Ectodermal cell (in vitro differentiated cells): ENCODE measurements around the gene RMI1.

ENCODE experiments used
- H3K27ac ChIP-seq: 2 replicates; pipeline ENCODE4 v1.7.0; 2013; ENCODE audit warnings: mild to moderate bottlenecking, low read depth, low read length; ENCODE audit not compliant: insufficient read depth, poor library complexity, severe bottlenecking
- H3K27me3 ChIP-seq: 2 replicates; pipeline ENCODE4 v1.7.0; 2013; ENCODE audit warnings: mild to moderate bottlenecking, low read length; ENCODE audit not compliant: insufficient read depth, control insufficient read depth, poor library complexity, severe bottlenecking
- H3K36me3 ChIP-seq: one replicate; pipeline ENCODE4 v1.7.0; 2013; ENCODE audit warnings: low read length; ENCODE audit not compliant: control insufficient read depth, insufficient read depth
- H3K4me1 ChIP-seq: one replicate; pipeline ENCODE4 v1.7.0; 2013; ENCODE audit warnings: low read length; ENCODE audit not compliant: control insufficient read depth, insufficient read depth
- H3K4me3 ChIP-seq: 2 replicates; pipeline ENCODE4 v1.7.0; 2013; ENCODE audit warnings: low read depth, low read length, control low read depth; ENCODE audit not compliant: insufficient read depth
- H3K9me3 ChIP-seq: 2 replicates; pipeline ENCODE4 v1.7.0; 2013; ENCODE audit warnings: mild to moderate bottlenecking, low read length, moderate library complexity; ENCODE audit not compliant: control insufficient read depth
- WGBS, 2 experiments: methylation state at CpG; one replicate each; pipeline ENCODE4 v1.1.7; 2013; ENCODE audit warnings: missing lambda C conversion rate in 2 of 2; 5-methylcytosine and 5-hydroxymethylcytosine counted together

RMI1 gene

GRCh38 chr9:83981126-83981871 is 694 bp downstream of the RMI1 start:
- H3K4me1 ChIP-seq, result peaks cover 10% of the 10 kb centered on the region
- no peaks in the 10 kb centered on the region for H3K9me3 ChIP-seq
- peaks cover 5% of the 10 kb centered on the region for H3K36me3 ChIP-seq
- peak overlapping the region; percentile 80 for H3K4me3 ChIP-seq
- H3K27ac ChIP-seq, result peak overlapping the region; percentile 98
- H3K27me3 ChIP-seq, result no peaks in the 10 kb centered on the region
- WGBS, 2 experiments, result 0 to 1% methylated on average over 27 to 28 of the region's 29 CpGs

DNA sequence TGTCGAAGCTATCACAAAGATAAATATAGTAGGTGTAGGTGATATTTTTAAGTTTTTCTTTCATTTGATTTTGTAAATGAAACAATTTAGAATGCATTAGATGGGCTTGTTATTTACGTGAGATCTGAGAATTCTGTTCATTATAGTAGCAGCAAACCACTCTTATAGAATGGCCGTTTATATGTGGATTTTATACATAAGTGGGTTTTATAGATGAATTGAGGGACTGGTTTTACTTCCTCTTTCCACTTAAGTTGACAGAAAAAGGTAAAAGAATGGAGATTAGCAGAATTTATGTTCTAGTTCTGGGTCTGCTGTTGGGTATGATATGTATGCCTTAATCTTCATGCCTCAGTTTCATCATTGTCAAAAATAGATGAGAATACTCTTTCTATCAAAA is 5.6 kb downstream of the RMI1 start:
- WGBS, 2 experiments, result 97 to 100% methylated on average over 3 of the region's 3 CpGs
- Histone ChIP-seq H3K36me3 (no peaks in the 10 kb centered on the region), H3K27me3 (no peaks in the 10 kb centered on the region), H3K4me3 (no peak overlapping the region), H3K4me1 (no peaks in the 10 kb centered on the region), H3K9me3 (no peaks in the 10 kb centered on the region), H3K27ac (no peak overlapping the region)

DNA sequence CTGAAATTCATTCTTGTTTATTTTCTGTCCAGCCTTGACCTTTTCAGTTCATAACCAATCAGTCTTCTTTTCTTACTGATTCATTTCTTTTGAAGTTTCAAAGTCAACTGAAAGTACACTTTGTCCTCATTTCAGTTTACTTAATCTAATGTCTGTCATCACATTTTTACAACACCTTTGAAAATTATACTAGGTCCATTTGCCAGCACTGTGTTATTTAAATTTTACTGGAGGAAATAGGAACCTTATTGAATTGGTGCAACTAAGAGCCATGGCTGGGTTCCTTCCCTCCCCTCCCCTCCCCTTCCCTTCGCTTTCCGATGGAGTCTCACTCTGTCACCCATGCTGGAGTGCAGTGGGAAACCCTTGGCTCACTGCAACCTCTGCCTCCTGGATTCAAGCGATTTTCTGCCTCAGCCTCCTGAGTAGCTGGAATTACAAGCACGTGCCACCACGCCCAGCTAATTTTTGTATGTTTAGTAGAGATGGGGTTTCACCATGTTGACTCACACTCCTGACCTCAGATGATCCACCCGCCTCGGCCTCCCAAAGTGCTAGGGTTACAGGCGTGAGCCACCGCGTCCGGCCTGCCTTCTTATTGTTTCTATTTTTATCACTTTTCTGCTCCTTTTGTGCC is 6.3 kb downstream of the RMI1 start:
- WGBS, 2 experiments, result 88 to 93% methylated on average over 11 of the region's 11 CpGs
- Histone ChIP-seq H3K27me3 (no peaks in the 10 kb centered on the region), H3K9me3 (no peaks in the 10 kb centered on the region), H3K36me3 (no peaks in the 10 kb centered on the region), H3K4me1 (no peaks in the 10 kb centered on the region), H3K4me3 (no peak overlapping the region), H3K27ac (no peak overlapping the region)

DNA sequence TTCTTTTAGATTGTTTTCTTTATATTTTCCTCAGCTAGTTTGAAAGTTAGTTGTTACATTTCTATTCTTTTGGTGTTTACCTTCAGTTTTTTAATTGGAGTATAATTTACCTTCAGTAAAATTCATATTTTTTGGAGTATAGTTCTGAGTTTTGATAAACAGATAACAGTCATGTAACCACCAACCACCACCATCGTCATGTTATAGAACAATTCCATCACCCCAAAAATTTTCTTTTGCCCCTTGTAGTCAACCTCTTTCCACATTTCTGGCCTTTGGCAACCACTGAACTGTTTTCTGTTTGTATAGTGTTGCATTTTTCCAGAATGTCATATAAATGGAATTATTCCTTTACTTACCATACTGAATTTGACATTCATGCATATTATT is 6.8 kb downstream of the RMI1 start:
- H3K27me3 ChIP-seq, result no peaks in the 10 kb centered on the region
- 100% methylated on average over 1 of the region's 1 CpG; no CpG with 5 or more reads in 1 of the 2 experiments for WGBS, 2 experiments
- no peak overlapping the region for H3K27ac ChIP-seq
- H3K36me3 ChIP-seq, result no peaks in the 10 kb centered on the region
- no peaks in the 10 kb centered on the region for H3K4me1 ChIP-seq
- H3K9me3 ChIP-seq, result no peaks in the 10 kb centered on the region
- H3K4me3 ChIP-seq, result no peak overlapping the region

- Histone ChIP-seq H3K9me3 (no peaks in the 10 kb centered on the region), H3K36me3 (no peaks in the 10 kb centered on the region), H3K27me3 (no peaks in the 10 kb centered on the region), H3K27ac (no peak overlapping the region), H3K4me1 (no peaks in the 10 kb centered on the region), H3K4me3 (no peak overlapping the region)
- 83 to 89% methylated on average over 2 of the region's 2 CpGs for WGBS, 2 experiments
Measured at GRCh38 chr9:83988411-83988810, 7.8 kb downstream of the RMI1 start.

DNA sequence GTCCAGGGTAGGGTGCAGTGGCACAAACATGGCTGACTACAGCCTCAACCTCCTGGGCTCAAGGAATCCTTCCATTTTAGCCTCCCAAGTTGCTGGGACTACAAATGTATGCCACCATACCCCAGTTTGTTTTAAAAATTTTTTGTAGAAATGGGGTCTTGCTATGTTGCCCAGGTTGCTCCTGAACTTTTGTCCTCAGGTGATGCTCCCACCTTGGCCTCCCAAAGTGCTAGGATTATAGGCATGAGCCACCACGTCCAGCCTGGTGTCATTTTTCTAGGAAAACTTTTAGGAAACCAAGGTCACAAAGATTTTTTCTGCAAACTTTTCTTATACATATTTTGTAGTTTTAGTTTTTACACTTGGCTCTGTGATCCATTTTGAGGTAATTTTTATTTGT is 10.8 kb downstream of the RMI1 start:
- Histone ChIP-seq H3K36me3 (no peaks in the 10 kb centered on the region), H3K4me1 (no peaks in the 10 kb centered on the region), H3K9me3 (no peaks in the 10 kb centered on the region), H3K4me3 (no peak overlapping the region), H3K27me3 (no peaks in the 10 kb centered on the region), H3K27ac (no peak overlapping the region)
- WGBS, 2 experiments, result 70 to 100% methylated on average over 1 of the region's 1 CpG

GRCh38 chr9:83992407-83992806 is 11.8 kb downstream of the RMI1 start:
- Histone ChIP-seq H3K27me3 (no peaks in the 10 kb centered on the region), H3K27ac (no peak overlapping the region), H3K4me3 (no peak overlapping the region), H3K9me3 (no peaks in the 10 kb centered on the region), H3K36me3 (no peaks in the 10 kb centered on the region), H3K4me1 (no peaks in the 10 kb centered on the region)
- 90 to 100% methylated on average over 1 of the region's 1 CpG for WGBS, 2 experiments

DNA sequence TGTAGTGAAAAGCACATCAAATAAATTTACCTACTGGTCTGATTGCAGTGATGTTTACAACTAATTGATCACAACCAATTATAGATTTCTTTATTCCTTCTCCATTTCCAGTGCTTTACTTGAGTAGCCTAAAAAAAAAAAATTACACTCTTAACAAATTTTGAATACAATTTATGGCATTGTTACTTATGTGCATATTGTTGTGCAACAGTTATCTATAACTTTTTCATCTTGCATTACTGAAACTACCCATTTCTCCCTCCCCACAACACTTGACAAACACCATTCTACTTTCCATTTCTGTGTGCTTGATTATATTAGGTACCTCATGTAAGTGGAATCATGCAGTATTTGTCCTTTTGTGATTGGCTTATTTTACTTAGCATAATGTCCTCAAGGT is 12.3 kb downstream of the RMI1 start:
- H3K9me3 ChIP-seq, result no peaks in the 10 kb centered on the region
- H3K27me3 ChIP-seq, result no peaks in the 10 kb centered on the region
- H3K4me3 ChIP-seq, result no peak overlapping the region
- no peaks in the 10 kb centered on the region for H3K36me3 ChIP-seq
- H3K27ac ChIP-seq, result no peak overlapping the region
- H3K4me1 ChIP-seq, result no peaks in the 10 kb centered on the region

DNA sequence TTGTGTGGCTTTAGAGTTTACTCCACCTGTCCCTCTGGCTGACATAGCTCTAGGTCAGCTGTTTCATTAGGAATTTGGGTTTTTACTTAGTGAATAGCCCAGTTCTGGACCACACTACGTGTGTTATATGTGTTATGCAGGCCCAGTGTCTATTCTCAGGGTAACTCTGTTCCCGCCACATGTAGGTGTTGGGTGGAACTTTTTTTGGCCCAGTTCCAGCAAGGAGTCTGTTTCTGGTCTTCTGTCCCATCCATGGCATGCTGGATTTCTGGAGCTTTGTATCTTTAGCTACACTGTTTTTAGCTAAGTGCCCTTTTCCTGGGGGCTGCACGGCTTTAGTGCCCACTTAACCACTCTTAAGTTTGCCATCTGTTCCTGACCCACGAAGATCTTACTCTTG is 15.5 kb downstream of the RMI1 start:
- H3K9me3 ChIP-seq, result no peaks in the 10 kb centered on the region
- no peaks in the 10 kb centered on the region for H3K27me3 ChIP-seq
- peaks cover 7% of the 10 kb centered on the region for H3K36me3 ChIP-seq
- H3K27ac ChIP-seq, result no peak overlapping the region
- 93 to 97% methylated on average over 3 of the region's 4 CpGs for WGBS, 2 experiments
- H3K4me1 ChIP-seq, result no peaks in the 10 kb centered on the region
- no peak overlapping the region for H3K4me3 ChIP-seq

GRCh38 chr9:83999141-83999918 is 18.7 kb downstream of the RMI1 start:
- no peak overlapping the region for H3K27ac ChIP-seq
- no peaks in the 10 kb centered on the region for H3K9me3 ChIP-seq
- H3K27me3 ChIP-seq, result no peaks in the 10 kb centered on the region
- H3K36me3 ChIP-seq, result peaks cover 21% of the 10 kb centered on the region
- no peaks in the 10 kb centered on the region for H3K4me1 ChIP-seq
- no peak overlapping the region for H3K4me3 ChIP-seq
- 100% methylated on average over 1 of the region's 2 CpGs; no CpG with 5 or more reads in 1 of the 2 experiments for WGBS, 2 experiments
